H1 (cell line): ENCODE results near the gene PNPLA1. TPM values are rescaled to one million over a fixed set of nuclear protein-coding genes. Genes with fewer than 3 reads are reported as not detected.

Experiments used
- CTBP2 ChIP-seq: IDR thresholded peaks from 2 replicates; pipeline ENCODE4 v1.7.0; 2011; ENCODE audit warnings: borderline replicate concordance, mild to moderate bottlenecking, moderate library complexity, mixed read lengths, low read length; ENCODE audit not compliant: insufficient read depth, insufficient read length
- polyA plus RNA-seq, 7 experiments: library from polyadenylated mRNA; depleted of rRNA in 3 of 7; stranded (reverse) in 5 of 7; unstranded in 2 of 7; fragments of >200 nt in 5 of 7; fragments of 200-250 nt in 2 of 7; gene quantifications; 1 replicate in 5 of 7; 2 replicates in 1 of 7; 4 replicates in 1 of 7; pipeline versions ENCODE4 v1.2.1 to v1.2.3, GENCODE V29; 2011 to 2013; ENCODE audit warnings: missing spikeins in 2 of 7, mixed read lengths in 2 of 7
- total RNA-seq: library from RNA; stranded (reverse); fragmentation: NEBNext Ultra II Directional; extraction: Animal tissue kit (Norgen Biotek cat#: 25700); gene quantifications from 2 replicates; pipeline ENCODE4 v1.2.1, GENCODE V29; 2021
- TF ChIP-seq, protein P1 (sequence below): fragments of 300-600 bp; sonication (generic); IDR thresholded peaks from 2 replicates; pipeline ENCODE4 v1.7.1; 2012; ENCODE audit warnings: low read length, moderate library complexity, mild to moderate bottlenecking, inconsistent platforms; ENCODE audit not compliant: insufficient replicate concordance
- TF ChIP-seq, protein P2 (sequence below), 3 experiments: IDR thresholded peaks; 1 replicate in 2 of 3; 2 replicates in 1 of 3; pipeline versions ENCODE4 v1.5.1 to v1.6.1; 2011; ENCODE audit warnings: low read length in 3 of 3, mild to moderate bottlenecking in 3 of 3, inconsistent platforms in 2 of 3, low read depth in 1 of 3, moderate library complexity in 1 of 3; ENCODE audit not compliant: insufficient read depth in 1 of 3; ENCODE audit errors: control extremely low read depth in 1 of 3
- TF ChIP-seq, protein P3 (sequence below): IDR thresholded peaks from 2 replicates; pipeline ENCODE4 v1.6.1; 2012; ENCODE audit warnings: low read length, inconsistent platforms

PNPLA1 gene
- total and polyA plus RNA-seq, 2 of the 8 experiments (the other 6 are each of a cell fraction or from before 2014, with no cell fraction given) = not detected

DNA sequence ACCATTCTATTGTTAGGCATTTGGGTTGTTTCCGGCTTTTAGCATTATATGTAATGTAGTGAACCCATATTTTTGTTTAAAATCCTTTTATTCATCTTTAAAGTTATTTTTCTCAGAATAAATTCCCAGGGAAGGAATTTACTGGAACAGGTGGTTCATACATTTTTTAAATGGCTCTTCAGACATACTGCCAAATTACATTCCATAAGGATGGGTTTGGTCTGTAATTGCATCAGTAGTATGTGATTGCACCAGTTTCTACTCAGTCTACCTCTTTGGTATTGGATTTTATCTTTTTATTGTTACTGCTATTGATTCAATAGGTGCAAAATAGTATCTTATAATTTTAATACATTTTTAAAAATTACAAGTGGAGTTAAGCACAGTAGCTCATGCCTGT is 46.2 kb upstream of the PNPLA1 start (continued):
- TF ChIP-seq, protein P1, sequence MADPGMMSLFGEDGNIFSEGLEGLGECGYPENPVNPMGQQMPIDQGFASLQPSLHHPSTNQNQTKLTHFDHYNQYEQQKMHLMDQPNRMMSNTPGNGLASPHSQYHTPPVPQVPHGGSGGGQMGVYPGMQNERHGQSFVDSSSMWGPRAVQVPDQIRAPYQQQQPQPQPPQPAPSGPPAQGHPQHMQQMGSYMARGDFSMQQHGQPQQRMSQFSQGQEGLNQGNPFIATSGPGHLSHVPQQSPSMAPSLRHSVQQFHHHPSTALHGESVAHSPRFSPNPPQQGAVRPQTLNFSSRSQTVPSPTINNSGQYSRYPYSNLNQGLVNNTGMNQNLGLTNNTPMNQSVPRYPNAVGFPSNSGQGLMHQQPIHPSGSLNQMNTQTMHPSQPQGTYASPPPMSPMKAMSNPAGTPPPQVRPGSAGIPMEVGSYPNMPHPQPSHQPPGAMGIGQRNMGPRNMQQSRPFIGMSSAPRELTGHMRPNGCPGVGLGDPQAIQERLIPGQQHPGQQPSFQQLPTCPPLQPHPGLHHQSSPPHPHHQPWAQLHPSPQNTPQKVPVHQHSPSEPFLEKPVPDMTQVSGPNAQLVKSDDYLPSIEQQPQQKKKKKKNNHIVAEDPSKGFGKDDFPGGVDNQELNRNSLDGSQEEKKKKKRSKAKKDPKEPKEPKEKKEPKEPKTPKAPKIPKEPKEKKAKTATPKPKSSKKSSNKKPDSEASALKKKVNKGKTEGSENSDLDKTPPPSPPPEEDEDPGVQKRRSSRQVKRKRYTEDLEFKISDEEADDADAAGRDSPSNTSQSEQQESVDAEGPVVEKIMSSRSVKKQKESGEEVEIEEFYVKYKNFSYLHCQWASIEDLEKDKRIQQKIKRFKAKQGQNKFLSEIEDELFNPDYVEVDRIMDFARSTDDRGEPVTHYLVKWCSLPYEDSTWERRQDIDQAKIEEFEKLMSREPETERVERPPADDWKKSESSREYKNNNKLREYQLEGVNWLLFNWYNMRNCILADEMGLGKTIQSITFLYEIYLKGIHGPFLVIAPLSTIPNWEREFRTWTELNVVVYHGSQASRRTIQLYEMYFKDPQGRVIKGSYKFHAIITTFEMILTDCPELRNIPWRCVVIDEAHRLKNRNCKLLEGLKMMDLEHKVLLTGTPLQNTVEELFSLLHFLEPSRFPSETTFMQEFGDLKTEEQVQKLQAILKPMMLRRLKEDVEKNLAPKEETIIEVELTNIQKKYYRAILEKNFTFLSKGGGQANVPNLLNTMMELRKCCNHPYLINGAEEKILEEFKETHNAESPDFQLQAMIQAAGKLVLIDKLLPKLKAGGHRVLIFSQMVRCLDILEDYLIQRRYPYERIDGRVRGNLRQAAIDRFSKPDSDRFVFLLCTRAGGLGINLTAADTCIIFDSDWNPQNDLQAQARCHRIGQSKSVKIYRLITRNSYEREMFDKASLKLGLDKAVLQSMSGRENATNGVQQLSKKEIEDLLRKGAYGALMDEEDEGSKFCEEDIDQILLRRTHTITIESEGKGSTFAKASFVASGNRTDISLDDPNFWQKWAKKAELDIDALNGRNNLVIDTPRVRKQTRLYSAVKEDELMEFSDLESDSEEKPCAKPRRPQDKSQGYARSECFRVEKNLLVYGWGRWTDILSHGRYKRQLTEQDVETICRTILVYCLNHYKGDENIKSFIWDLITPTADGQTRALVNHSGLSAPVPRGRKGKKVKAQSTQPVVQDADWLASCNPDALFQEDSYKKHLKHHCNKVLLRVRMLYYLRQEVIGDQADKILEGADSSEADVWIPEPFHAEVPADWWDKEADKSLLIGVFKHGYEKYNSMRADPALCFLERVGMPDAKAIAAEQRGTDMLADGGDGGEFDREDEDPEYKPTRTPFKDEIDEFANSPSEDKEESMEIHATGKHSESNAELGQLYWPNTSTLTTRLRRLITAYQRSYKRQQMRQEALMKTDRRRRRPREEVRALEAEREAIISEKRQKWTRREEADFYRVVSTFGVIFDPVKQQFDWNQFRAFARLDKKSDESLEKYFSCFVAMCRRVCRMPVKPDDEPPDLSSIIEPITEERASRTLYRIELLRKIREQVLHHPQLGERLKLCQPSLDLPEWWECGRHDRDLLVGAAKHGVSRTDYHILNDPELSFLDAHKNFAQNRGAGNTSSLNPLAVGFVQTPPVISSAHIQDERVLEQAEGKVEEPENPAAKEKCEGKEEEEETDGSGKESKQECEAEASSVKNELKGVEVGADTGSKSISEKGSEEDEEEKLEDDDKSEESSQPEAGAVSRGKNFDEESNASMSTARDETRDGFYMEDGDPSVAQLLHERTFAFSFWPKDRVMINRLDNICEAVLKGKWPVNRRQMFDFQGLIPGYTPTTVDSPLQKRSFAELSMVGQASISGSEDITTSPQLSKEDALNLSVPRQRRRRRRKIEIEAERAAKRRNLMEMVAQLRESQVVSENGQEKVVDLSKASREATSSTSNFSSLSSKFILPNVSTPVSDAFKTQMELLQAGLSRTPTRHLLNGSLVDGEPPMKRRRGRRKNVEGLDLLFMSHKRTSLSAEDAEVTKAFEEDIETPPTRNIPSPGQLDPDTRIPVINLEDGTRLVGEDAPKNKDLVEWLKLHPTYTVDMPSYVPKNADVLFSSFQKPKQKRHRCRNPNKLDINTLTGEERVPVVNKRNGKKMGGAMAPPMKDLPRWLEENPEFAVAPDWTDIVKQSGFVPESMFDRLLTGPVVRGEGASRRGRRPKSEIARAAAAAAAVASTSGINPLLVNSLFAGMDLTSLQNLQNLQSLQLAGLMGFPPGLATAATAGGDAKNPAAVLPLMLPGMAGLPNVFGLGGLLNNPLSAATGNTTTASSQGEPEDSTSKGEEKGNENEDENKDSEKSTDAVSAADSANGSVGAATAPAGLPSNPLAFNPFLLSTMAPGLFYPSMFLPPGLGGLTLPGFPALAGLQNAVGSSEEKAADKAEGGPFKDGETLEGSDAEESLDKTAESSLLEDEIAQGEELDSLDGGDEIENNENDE = no peak
- TF ChIP-seq CTBP2 = no peak
- TF ChIP-seq, protein P2, sequence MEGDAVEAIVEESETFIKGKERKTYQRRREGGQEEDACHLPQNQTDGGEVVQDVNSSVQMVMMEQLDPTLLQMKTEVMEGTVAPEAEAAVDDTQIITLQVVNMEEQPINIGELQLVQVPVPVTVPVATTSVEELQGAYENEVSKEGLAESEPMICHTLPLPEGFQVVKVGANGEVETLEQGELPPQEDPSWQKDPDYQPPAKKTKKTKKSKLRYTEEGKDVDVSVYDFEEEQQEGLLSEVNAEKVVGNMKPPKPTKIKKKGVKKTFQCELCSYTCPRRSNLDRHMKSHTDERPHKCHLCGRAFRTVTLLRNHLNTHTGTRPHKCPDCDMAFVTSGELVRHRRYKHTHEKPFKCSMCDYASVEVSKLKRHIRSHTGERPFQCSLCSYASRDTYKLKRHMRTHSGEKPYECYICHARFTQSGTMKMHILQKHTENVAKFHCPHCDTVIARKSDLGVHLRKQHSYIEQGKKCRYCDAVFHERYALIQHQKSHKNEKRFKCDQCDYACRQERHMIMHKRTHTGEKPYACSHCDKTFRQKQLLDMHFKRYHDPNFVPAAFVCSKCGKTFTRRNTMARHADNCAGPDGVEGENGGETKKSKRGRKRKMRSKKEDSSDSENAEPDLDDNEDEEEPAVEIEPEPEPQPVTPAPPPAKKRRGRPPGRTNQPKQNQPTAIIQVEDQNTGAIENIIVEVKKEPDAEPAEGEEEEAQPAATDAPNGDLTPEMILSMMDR (IDR thresholded peaks at IDR 0.05; ENCODE audit: control extremely low read depth in 1 of 3, insufficient read depth in 1 of 3, low read depth in 1 of 3, low read length in 3 of 3) = no peak
- TF ChIP-seq, protein P3, sequence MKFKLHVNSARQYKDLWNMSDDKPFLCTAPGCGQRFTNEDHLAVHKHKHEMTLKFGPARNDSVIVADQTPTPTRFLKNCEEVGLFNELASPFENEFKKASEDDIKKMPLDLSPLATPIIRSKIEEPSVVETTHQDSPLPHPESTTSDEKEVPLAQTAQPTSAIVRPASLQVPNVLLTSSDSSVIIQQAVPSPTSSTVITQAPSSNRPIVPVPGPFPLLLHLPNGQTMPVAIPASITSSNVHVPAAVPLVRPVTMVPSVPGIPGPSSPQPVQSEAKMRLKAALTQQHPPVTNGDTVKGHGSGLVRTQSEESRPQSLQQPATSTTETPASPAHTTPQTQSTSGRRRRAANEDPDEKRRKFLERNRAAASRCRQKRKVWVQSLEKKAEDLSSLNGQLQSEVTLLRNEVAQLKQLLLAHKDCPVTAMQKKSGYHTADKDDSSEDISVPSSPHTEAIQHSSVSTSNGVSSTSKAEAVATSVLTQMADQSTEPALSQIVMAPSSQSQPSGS = no peak
- TF ChIP-seq, all 59 proteins: peak for 0
